ENCODE measurements around the gene RBPJL.
A peak's percentile ranks its signal among the peaks of the same experiment; 100 is the strongest.

Gene RBPJL, protein sequence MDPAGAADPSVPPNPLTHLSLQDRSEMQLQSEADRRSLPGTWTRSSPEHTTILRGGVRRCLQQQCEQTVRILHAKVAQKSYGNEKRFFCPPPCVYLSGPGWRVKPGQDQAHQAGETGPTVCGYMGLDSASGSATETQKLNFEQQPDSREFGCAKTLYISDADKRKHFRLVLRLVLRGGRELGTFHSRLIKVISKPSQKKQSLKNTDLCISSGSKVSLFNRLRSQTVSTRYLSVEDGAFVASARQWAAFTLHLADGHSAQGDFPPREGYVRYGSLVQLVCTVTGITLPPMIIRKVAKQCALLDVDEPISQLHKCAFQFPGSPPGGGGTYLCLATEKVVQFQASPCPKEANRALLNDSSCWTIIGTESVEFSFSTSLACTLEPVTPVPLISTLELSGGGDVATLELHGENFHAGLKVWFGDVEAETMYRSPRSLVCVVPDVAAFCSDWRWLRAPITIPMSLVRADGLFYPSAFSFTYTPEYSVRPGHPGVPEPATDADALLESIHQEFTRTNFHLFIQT

GRCh38 chr20:45306431-45306982 lies at the start of gene RBPJL:
Gene RBPJL (plus strand): TSS chr20:45306840. CDS start chr20:45306923, 83 bp downstream.
- DNase-seq = peak in 1 of 2 experiments; percentile 49

DNA sequence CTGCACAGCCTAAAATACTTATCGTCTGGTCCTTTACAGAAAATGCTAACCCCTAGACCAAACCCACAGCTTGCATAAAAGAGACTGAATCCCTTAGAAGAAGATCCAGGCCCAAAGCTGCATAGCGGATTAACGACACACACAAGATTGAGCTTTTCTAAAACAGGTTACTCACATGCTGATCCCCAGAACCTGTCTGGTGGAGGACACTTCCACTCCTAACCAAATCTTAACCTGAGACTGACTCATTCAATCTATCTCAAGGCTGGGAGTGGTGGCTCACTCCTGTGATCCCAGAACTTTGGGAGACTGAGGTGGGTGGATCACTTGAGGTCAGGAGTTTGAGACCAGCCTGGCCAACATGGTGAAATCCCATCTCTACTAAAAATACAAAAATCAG lies 49.5 kb upstream of the RBPJL start:
- DNase-seq = no peak

- no peak for DNase-seq
Observed at GRCh38 chr20:45257711-45258110, 48.9 kb upstream of the RBPJL start.

DNA sequence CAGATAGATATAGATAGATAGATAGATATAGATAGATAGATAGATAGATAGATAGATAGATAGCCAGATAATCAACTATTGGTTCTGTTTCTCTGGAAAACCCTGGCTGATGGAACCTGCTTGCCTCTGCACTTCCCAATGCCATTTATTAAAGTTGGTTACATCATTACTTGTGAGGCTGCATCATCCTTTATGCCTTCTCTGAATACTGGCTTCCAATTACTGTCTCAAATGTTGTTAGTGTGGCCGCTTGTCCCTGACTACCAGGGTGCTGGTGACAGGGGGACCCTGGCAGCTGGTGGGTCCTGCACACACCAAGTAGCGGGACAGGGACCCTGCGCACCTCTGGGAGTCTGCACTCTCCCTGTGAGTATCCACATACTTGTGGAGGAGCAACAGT lies 48.4 kb upstream of the RBPJL start:
- no peak for DNase-seq

GRCh38 chr20:45258664-45259063 lies 48.0 kb upstream of the RBPJL start:
- DNase-seq = no peak

- no peak for DNase-seq
Observed at GRCh38 chr20:45263556-45264266, 42.9 kb upstream of the RBPJL start.

- no peak for DNase-seq
Observed at GRCh38 chr20:45266977-45267376, 39.7 kb upstream of the RBPJL start.

DNA sequence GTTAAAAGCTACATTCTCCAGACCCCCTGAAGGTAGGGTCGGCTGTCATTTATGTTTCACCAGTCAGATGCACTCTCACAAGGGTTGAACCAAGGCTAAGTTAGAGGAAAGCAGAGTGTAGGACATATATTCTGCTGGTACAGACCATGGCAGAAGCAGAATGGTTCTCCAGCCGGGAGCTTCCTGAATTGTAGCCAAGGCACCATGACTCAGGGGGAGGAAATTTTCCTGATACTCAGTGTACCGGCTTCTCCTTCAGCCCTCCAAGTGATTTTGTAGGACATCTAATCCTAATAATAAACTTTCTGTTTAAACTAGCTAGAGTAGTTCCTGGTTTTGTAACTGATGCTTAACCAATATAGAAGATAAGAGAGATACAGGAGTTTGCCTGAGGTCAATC lies 38.1 kb upstream of the RBPJL start:
- DNase-seq = no peak

- DNase-seq = no peak
Observed at GRCh38 chr20:45269056-45269455, 37.6 kb upstream of the RBPJL start.

- no peak for DNase-seq
Observed at GRCh38 chr20:45269754-45270270, 36.8 kb upstream of the RBPJL start.

DNA sequence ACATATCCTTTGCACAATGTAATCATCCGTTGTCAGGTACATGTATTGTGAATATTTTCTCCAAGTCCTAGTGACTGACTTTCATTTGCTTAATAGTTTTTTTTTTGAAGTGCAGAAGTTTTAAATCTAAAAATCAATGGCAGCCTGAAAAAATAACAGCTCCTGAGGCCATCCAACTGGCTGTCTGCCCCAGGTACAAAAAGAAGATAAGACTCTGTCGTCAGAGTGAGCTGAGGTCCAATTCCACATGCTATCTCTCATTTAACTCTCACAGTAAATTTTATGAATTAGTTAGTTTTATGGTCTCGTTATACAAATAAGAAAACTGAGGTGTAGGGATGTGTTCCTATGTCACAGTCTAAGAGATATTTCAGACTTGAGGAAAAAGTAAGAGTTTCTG lies 31.3 kb upstream of the RBPJL start:
- DNase-seq = no peak

DNA sequence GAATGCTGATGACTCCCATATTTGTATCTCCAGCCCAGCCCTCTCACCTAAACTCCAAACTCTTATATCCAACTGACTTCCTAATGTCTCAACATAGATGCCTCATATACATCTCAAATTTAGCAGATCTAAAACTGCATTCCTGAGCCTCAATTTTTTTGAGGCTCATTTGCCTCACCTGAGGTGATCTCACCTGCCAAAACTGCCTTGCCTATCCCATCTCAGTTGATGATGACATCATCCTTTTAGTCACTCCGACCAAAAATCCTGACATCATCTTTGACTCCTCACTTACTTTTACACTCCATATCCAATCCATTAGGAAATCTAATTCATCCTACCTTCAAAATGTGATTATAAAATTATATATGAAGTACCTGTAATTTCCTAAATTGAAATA lies 26.6 kb upstream of the RBPJL start:
- DNase-seq = no peak

GRCh38 chr20:45282700-45283550 lies 23.7 kb upstream of the RBPJL start:
- no peak for DNase-seq

DNA sequence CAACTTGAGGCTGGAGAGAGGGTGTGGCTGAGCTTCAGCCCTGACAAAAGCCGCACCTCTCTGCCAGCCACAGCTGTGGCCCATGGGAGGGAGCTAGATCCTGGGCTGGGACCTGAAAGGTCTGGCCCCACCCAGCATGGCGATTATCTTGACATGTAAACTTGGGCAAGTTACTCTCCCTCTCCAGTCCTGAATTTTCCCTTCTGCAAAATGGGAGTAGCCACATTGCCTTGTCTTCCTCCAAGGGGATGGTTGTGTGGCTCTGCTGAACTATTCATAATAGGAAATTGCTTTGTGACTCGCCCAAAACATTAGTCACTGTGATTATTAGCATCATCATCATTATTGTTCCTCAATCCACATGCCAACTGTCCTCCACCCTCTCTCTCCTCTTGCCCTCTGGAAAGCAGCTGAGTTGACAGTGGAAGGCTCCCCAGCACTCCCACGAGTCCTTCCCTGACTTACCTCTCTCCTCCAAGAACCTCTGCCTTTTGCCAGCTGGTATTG lies 23.0 kb upstream of the RBPJL start:
- no peak for DNase-seq

- no peak for DNase-seq
Observed at GRCh38 chr20:45288376-45288775, 18.3 kb upstream of the RBPJL start.

GRCh38 chr20:45288860-45289259 lies 17.8 kb upstream of the RBPJL start:
- DNase-seq = no peak

- DNase-seq = no peak
Observed at GRCh38 chr20:45289942-45290676, 16.5 kb upstream of the RBPJL start.

- DNase-seq = peak; percentile 52 to 59
Observed at GRCh38 chr20:45290677-45291355, 15.8 kb upstream of the RBPJL start.

GRCh38 chr20:45291526-45291925 lies 15.1 kb upstream of the RBPJL start:
- DNase-seq = no peak

DNA sequence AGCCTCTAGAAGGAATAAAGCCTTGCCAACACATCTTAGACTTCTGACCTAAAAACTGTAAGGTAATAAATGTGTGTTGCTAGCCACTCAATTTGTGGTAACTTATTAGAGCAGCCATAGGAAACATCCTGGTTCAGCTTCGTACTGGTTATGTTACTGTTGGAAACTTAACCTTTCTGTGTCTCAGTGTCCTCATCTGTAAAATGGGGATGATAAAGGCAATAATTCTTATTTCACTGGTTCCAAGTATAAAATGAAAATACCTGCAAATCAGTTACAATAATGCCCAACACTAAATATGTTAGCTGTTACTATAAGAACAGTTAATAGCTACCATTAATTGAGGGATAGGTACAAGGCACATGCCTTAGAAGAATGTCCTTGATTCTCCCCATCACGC lies 14.3 kb upstream of the RBPJL start:
- DNase-seq = no peak

Measured in stimulated activated CD4-positive, alpha-beta T cell treated with anti-CD3 and anti-CD28 coated beads, Interleukin-4, amount 100 ng/mL, for 4 hours (primary cell).